AG04449 (cell line): Measurements from ENCODE around the gene CYREN.
"Not testable (repeated sequence)": the region's sequence is repeated elsewhere in the genome, so short reads cannot be mapped to it uniquely, and the experiment has no call there.

Experiments used
- CTCF ChIA-PET: fragments of 350-600 bp; formaldehyde crosslinking; extraction: SDS; loops from one replicate; lab custom pipeline; 2021; ENCODE audit warnings: antibody characterized with exemption; lab: Yijun Ruan, JAX
- POLR2A ChIA-PET: fragments of 400-600, 350-600 bp; formaldehyde crosslinking; extraction: SDS; loops from one replicate; lab custom pipeline; 2020; ENCODE audit warnings: antibody characterized with exemption, inconsistent platforms; lab: Yijun Ruan, JAX
- DNase-seq: peaks from one replicate; pipeline ENCODE4 v3.0.0-alpha.2; 2010; ENCODE audit warnings: low read depth, low spot score
- H3K4me3 ChIP-seq: 2 replicates; pipeline ENCODE4 v1.5.1; 2011; ENCODE audit warnings: low read depth, mild to moderate bottlenecking, control low read depth, low read length
- TF ChIP-seq, protein P1 (sequence below): IDR thresholded peaks from one replicate; pipeline ENCODE4 v1.5.1; 2011; ENCODE audit warnings: mild to moderate bottlenecking, moderate library complexity, low read length, control low read depth, inconsistent platforms; ENCODE audit not compliant: insufficient read depth; ENCODE audit errors: missing control alignments

CYREN gene

GRCh38 chr7:135147341-135147898 lies 23.1 kb downstream of the CYREN start:
- TF ChIP-seq, protein P1, sequence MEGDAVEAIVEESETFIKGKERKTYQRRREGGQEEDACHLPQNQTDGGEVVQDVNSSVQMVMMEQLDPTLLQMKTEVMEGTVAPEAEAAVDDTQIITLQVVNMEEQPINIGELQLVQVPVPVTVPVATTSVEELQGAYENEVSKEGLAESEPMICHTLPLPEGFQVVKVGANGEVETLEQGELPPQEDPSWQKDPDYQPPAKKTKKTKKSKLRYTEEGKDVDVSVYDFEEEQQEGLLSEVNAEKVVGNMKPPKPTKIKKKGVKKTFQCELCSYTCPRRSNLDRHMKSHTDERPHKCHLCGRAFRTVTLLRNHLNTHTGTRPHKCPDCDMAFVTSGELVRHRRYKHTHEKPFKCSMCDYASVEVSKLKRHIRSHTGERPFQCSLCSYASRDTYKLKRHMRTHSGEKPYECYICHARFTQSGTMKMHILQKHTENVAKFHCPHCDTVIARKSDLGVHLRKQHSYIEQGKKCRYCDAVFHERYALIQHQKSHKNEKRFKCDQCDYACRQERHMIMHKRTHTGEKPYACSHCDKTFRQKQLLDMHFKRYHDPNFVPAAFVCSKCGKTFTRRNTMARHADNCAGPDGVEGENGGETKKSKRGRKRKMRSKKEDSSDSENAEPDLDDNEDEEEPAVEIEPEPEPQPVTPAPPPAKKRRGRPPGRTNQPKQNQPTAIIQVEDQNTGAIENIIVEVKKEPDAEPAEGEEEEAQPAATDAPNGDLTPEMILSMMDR: no peak
- no peak overlapping the region for H3K4me3 ChIP-seq
- DNase-seq: no peak
- ChIA-PET POLR2A (no interaction called here), CTCF (interaction anchor here (1.1 kb wide), 1 partner anchor 10 kb away, joined by 3 read pairs; no protein-coding TSS in a partner anchor)

GRCh38 chr7:135143885-135144668 lies 26.4 kb downstream of the CYREN start:
- ChIA-PET POLR2A (no interaction called here), CTCF (interaction anchor here (0.7 kb wide), 1 partner anchor 26 kb away, joined by 3 read pairs; the partner anchor contains the start of gene CYREN)
- DNase-seq: no peak
- TF ChIP-seq, protein P1: no peak
- no peak overlapping the region for H3K4me3 ChIP-seq

DNA sequence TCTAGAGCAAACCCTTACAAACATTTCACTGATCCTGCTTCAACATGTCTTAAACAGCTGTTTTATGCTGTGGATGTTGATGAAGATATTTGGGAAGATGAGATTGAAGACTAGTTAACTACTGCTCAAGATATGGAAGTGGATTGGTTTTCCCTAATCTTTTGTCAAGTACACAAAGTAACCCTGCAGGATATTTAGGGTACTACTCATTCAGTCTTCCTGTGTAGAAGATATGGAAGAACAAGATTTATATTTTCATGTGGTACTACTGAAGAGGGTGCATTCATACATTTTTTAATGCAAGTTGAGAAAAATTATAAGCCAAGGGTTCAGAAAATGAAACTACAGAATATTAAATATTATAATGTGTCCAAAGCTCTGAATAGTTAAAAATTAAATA lies 40.9 kb downstream of the CYREN start:
- no peak for DNase-seq
- H3K4me3 ChIP-seq: no peak overlapping the region
- TF ChIP-seq, protein P1: no peak
- POLR2A ChIA-PET: no interaction called here
- CTCF ChIA-PET: no interaction called here

GRCh38 chr7:135128931-135129330 lies 41.6 kb downstream of the CYREN start:
- ChIA-PET POLR2A (interaction anchor here (0.7 kb wide), 1 partner anchor 37 kb away, joined by 3 read pairs; no protein-coding TSS in a partner anchor), CTCF (no interaction called here)
- no peak for DNase-seq
- TF ChIP-seq, protein P1: no peak
- no peak overlapping the region for H3K4me3 ChIP-seq

DNA sequence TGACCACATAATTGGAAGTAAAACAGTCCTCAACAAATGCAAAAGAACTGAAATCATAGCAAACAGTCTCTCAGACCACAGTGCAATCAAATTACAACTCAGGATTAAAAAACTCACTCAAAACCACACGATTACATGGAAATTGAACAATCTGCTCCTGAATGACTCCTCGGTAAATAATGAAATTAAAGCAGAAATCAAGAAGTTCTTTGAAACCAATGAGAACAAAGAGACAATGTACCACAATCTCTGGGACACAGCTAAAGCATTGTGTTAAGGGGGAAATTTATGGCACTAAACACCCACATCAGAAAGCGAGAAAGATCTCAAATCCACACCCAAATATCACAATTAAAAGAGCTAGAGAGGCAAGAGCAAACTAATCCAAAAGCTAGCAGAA lies 45.9 kb downstream of the CYREN start:
- POLR2A ChIA-PET, DNase-seq, H3K4me3 ChIP-seq, CTCF ChIA-PET: not testable (repeated sequence)

DNA sequence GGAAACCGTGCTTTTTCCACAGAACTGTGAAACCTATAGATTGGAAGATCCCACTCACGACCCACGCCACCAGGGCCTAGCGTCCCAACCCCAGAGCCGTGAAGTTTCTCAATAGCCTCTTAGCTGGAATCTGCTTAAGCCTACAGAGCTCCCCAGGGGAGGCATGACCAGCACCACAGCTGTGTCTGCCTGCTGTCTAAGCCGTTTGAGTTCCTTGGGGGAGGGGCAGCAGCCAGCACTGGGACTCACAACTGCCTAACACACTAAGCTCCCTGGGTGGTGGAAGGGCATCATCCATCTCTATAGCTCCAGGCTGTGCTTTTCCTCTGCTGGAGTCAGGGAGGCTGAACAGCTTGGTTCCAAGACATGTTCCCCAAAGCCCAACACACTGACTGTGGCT lies 48.6 kb downstream of the CYREN start:
- ChIA-PET CTCF (no interaction called here), POLR2A (no interaction called here)
- H3K4me3 ChIP-seq: no peak overlapping the region
- TF ChIP-seq, protein P1: no peak
- no peak for DNase-seq
